Effector CD8-positive, alpha-beta T cell (primary cell): Measurements from ENCODE around the gene EML3.
"Not testable (repeated sequence)": the region's sequence is repeated elsewhere in the genome, so short reads cannot be mapped to it uniquely, and the experiment has no call there.

Source experiments
- DNase-seq: peaks from one replicate; lab custom pipeline; 2025; lab: John Stamatoyannopoulos, UW
- total RNA-seq, 4 experiments: gene quantifications; one replicate each; lab custom pipeline; 2026; lab: John Stamatoyannopoulos, UW

The EML3 gene
- 184 to 363 (median 270) reads per million in 4 experiments for total RNA-seq

- peak; percentile 79 for DNase-seq
These were observed at the start of gene EML3, which contains the start of gene ROM1 for GRCh38 chr11:62612366-62613290. Gene EML3 (minus strand): TSS chr11:62612775. CDS start chr11:62612457, 318 bp downstream. Gene ROM1 (plus strand): TSS chr11:62613257. CDS start chr11:62613282, 25 bp downstream.

- no peak for DNase-seq
These were observed 44.3 kb upstream of the EML3 start for GRCh38 chr11:62656796-62657429.

GRCh38 chr11:62654297-62654696 lies 41.7 kb upstream of the EML3 start:
- DNase-seq, result no peak

GRCh38 chr11:62652161-62653006 lies 39.8 kb upstream of the EML3 start:
- DNase-seq, result no peak

- DNase-seq, result not testable (repeated sequence)
These were observed 37.7 kb upstream of the EML3 start for GRCh38 chr11:62650283-62650682.

GRCh38 chr11:62649486-62649885 lies 36.9 kb upstream of the EML3 start:
- DNase-seq, result no peak

- DNase-seq, result no peak
These were observed 36.4 kb upstream of the EML3 start for GRCh38 chr11:62648967-62649364.

- no peak for DNase-seq
These were observed 35.8 kb upstream of the EML3 start for GRCh38 chr11:62648185-62648966.

- no peak for DNase-seq
These were observed 35.0 kb upstream of the EML3 start for GRCh38 chr11:62647609-62648005.

GRCh38 chr11:62646825-62647608 lies 34.4 kb upstream of the EML3 start:
- DNase-seq, result no peak

GRCh38 chr11:62645946-62646824 lies 33.6 kb upstream of the EML3 start, which contains the start of gene GANAB:
Gene GANAB (minus strand): TSS chr11:62646613. CDS start chr11:62646599, 14 bp downstream.
- DNase-seq, result peak; percentile 99

GRCh38 chr11:62645671-62645945 lies 33.0 kb upstream of the EML3 start:
- no peak for DNase-seq

- DNase-seq, result no peak
These were observed 31.6 kb upstream of the EML3 start for GRCh38 chr11:62644220-62644619.

- no peak for DNase-seq
These were observed 19.9 kb upstream of the EML3 start for GRCh38 chr11:62632492-62632891.

GRCh38 chr11:62627713-62628112 lies 15.1 kb upstream of the EML3 start:
- no peak for DNase-seq

GRCh38 chr11:62622476-62623089 lies 10.0 kb upstream of the EML3 start:
- DNase-seq, result no peak

- DNase-seq, result peak; percentile 92
These were observed 9.2 kb upstream of the EML3 start, which contains the start of gene B3GAT3 for GRCh38 chr11:62621567-62622470. Gene B3GAT3 (minus strand): TSS chr11:62621986. CDS start chr11:62621947, 39 bp downstream.
